Endodermal cell (in vitro differentiated cells): ENCODE measurements around the gene KCNJ10. TPM values are rescaled to one million over a fixed set of nuclear protein-coding genes. Genes with fewer than 3 reads are reported as not detected.

Experiments used
- DNase-seq: peaks from one replicate; pipeline ENCODE4 v3.0.0-alpha.2; 2017
- H3K27ac ChIP-seq: 2 replicates; pipeline ENCODE4 v1.5.1; 2013; ENCODE audit warnings: mild to moderate bottlenecking, low read depth, low read length, moderate library complexity
- H3K27me3 ChIP-seq: 2 replicates; pipeline ENCODE4 v1.6.1; 2013; ENCODE audit warnings: mild to moderate bottlenecking, low read length, moderate library complexity; ENCODE audit not compliant: insufficient read depth, control insufficient read depth, poor library complexity, severe bottlenecking
- H3K36me3 ChIP-seq: 2 replicates; pipeline ENCODE4 v1.7.0; 2013; ENCODE audit warnings: mild to moderate bottlenecking, low read length, moderate library complexity; ENCODE audit not compliant: control insufficient read depth, insufficient read depth
- H3K4me1 ChIP-seq: one replicate; pipeline ENCODE4 v1.7.0; 2013; ENCODE audit warnings: low read length; ENCODE audit not compliant: control insufficient read depth, insufficient read depth
- H3K4me3 ChIP-seq: 2 replicates; pipeline ENCODE4 v1.5.1; 2013; ENCODE audit warnings: mild to moderate bottlenecking, low read length, moderate library complexity
- H3K9ac ChIP-seq: 2 replicates; pipeline ENCODE4 v1.6.1; 2013; ENCODE audit warnings: mild to moderate bottlenecking, low read length, moderate library complexity; ENCODE audit not compliant: poor library complexity, severe bottlenecking; ENCODE audit errors: extremely low read depth
- H3K9me3 ChIP-seq: 2 replicates; pipeline ENCODE4 v1.6.1; 2013; ENCODE audit warnings: mild to moderate bottlenecking, low read length, moderate library complexity; ENCODE audit not compliant: control insufficient read depth
- H3K27ac Mint-ChIP-seq: 2 replicates; pipeline ENCODE4 v1.8.0; 2020; ENCODE audit warnings: mixed read lengths
- H3K27me3 Mint-ChIP-seq: 2 replicates; pipeline ENCODE4 v1.8.0; 2021; ENCODE audit warnings: mild to moderate bottlenecking, mixed read lengths; ENCODE audit not compliant: insufficient read depth
- H3K36me3 Mint-ChIP-seq: 2 replicates; pipeline ENCODE4 v1.8.0; 2020; ENCODE audit warnings: low read depth, mixed read lengths
- H3K4me1 Mint-ChIP-seq: 2 replicates; pipeline ENCODE4 v1.8.0; 2020; ENCODE audit warnings: mixed read lengths
- H3K4me3 Mint-ChIP-seq: 2 replicates; pipeline ENCODE4 v1.8.0; 2020; ENCODE audit warnings: mild to moderate bottlenecking, moderate library complexity, mixed read lengths
- H3K9me3 Mint-ChIP-seq: 2 replicates; pipeline ENCODE4 v1.8.0; 2020; ENCODE audit warnings: mild to moderate bottlenecking, mixed read lengths
- WGBS, 2 experiments: methylation state at CpG; one replicate each; pipeline versions ENCODE4 v1.1.5 to v1.1.7; 2013; ENCODE audit warnings: missing lambda C conversion rate in 2 of 2, mixed read lengths in 1 of 2; ENCODE audit not compliant: insufficient coverage in 1 of 2, insufficient read length in 1 of 2; 5-methylcytosine and 5-hydroxymethylcytosine counted together
- total RNA-seq, 2 donors: library from RNA; stranded (reverse); fragmentation: NEBNext Ultra II Directional in 1 of 2; extraction: Animal tissue kit (Norgen Biotek cat#: 25700) in 1 of 2; gene quantifications; 2 replicates in 1 of 2; 3 replicates in 1 of 2; pipeline ENCODE4 v1.2.1, GENCODE V29; 2021
- TF ChIP-seq, protein P1 (sequence below): fragments of 200-600 bp; sonication (generic); conservative IDR thresholded peaks from 2 replicates; pipeline ENCODE4 v1.5.0; 2021; ENCODE audit warnings: antibody characterized with exemption, mild to moderate bottlenecking

KCNJ10 gene
- total RNA-seq, 2 donors from 2014 or later, result 0.26 TPM; not detected in 1

DNA sequence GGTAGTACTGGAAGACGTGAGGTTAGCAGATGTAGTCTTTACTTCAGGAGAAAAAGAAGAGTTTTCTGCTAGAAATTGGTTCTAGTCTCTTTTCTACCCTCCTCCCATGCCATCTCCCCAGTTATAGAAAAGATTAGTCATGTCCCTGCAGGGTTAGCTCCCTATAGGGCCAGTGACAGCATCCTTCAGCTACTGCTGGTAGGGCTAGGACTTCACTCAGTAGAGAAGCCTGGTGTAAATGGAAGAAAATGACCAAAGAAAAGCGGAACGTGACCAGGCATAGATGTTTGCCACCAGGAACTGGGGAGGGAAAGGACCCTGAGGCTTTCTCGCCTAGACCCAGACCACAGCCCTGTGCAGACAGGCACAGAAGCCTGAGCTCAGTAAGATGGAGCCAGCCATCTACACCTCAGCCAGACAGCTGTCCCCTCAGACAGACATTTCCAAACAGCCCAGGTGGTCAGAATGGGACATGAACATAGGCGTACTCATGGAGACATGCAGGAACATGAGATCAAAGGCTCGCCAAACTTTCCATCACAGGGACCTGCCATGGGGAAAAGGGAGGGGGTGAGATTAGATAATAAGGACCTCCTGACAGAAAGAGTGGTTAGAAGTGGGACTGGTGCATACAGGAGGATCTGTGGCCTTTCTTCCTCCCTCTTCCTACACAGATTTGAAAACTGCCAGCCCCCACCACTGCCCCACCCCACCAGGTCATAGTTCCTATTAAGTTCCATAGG lies 92.4 kb downstream of the KCNJ10 start:
- peaks cover 32% of the 10 kb centered on the region for H3K27me3 Mint-ChIP-seq
- Histone ChIP-seq H3K4me1 (no peaks in the 10 kb centered on the region), H3K4me3 (no peak overlapping the region), H3K9me3 (no peaks in the 10 kb centered on the region), H3K27me3 (peaks cover 46% of the 10 kb centered on the region), H3K36me3 (no peaks in the 10 kb centered on the region), H3K9ac (no peak overlapping the region), H3K27ac (no peak overlapping the region)
- no peaks in the 10 kb centered on the region for H3K9me3 Mint-ChIP-seq
- no peaks in the 10 kb centered on the region for H3K36me3 Mint-ChIP-seq
- no peak overlapping the region for H3K27ac Mint-ChIP-seq
- peak; percentile 28 for DNase-seq
- TF ChIP-seq, protein P1, sequence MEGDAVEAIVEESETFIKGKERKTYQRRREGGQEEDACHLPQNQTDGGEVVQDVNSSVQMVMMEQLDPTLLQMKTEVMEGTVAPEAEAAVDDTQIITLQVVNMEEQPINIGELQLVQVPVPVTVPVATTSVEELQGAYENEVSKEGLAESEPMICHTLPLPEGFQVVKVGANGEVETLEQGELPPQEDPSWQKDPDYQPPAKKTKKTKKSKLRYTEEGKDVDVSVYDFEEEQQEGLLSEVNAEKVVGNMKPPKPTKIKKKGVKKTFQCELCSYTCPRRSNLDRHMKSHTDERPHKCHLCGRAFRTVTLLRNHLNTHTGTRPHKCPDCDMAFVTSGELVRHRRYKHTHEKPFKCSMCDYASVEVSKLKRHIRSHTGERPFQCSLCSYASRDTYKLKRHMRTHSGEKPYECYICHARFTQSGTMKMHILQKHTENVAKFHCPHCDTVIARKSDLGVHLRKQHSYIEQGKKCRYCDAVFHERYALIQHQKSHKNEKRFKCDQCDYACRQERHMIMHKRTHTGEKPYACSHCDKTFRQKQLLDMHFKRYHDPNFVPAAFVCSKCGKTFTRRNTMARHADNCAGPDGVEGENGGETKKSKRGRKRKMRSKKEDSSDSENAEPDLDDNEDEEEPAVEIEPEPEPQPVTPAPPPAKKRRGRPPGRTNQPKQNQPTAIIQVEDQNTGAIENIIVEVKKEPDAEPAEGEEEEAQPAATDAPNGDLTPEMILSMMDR, result no peak
- no peak overlapping the region for H3K4me3 Mint-ChIP-seq
- WGBS, 2 experiments, result 91 to 96% methylated on average over 6 of the region's 6 CpGs
- H3K4me1 Mint-ChIP-seq, result no peaks in the 10 kb centered on the region

DNA sequence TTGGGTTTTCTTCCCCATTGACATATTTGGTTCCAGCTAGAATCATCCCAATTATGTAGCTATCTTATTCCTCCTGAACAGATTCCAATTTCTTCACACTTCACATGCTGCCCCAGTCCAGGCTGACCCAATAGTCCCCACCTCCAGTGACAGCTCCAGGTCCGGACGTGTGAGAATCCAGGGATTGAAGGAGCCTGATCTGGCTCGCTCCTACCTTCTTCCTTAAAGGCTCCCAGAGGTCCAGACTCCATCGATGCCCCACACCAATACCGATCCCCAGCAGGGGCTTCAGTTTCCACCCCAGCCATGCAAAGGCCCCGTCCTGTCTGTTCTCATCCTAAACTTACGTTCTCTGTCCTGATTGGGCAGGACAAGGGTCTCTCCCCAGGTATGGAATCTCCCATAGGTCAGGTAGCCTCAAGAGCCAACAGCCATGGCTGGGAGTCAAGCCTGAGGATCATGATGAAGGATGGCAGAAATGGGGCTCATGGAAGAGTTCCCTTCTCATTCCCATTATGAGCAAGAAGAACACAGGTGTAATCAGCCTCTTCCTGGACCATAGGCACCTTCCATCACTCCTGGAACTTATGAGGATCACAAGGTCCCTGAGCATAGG lies 95.5 kb downstream of the KCNJ10 start:
- Mint-ChIP-seq H3K4me1 (peaks cover 9% of the 10 kb centered on the region), H3K4me3 (no peak overlapping the region), H3K36me3 (no peaks in the 10 kb centered on the region), H3K27me3 (peaks cover 20% of the 10 kb centered on the region), H3K9me3 (no peaks in the 10 kb centered on the region), H3K27ac (no peak overlapping the region)
- Histone ChIP-seq H3K36me3 (no peaks in the 10 kb centered on the region), H3K27me3 (peaks cover 31% of the 10 kb centered on the region), H3K9me3 (no peaks in the 10 kb centered on the region), H3K9ac (no peak overlapping the region), H3K4me1 (peaks cover 3% of the 10 kb centered on the region), H3K4me3 (no peak overlapping the region), H3K27ac (no peak overlapping the region)
- DNase-seq, result no peak
- TF ChIP-seq, protein P1, result no peak
- WGBS, 2 experiments, result 91 to 93% methylated on average over 7 of the region's 7 CpGs

DNA sequence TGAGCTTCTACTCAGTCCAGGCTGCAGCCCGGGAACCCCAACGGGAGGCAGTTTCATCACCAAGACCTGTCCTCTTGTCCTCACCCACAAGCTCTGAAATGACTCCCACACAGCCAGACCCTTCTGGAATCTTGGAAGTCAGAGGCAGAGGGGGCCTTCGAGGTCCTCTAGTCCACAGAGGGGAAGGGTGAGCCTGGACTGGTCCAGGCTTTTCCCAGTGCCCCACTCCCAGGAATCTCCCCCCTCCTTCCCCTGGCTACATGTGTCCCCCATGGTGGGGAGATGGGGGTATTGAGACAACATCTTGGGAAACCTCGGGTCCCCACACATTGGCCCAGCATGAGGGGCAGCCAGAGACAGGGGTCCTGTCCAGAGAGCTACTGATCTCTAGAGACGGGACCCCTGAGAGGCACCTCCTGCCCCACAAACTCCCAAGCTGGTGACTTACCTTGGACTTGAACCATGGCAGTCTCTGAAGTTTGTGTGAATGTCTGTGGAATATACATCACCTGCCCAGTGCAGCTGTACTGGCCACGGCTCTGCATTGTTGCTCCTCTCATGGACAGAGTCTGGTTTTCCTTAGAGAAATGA lies 96.5 kb downstream of the KCNJ10 start:
- Histone ChIP-seq H3K36me3 (no peaks in the 10 kb centered on the region), H3K4me1 (peaks cover 3% of the 10 kb centered on the region), H3K9ac (no peak overlapping the region), H3K4me3 (no peak overlapping the region), H3K9me3 (no peaks in the 10 kb centered on the region), H3K27ac (no peak overlapping the region), H3K27me3 (peaks cover 22% of the 10 kb centered on the region)
- no peaks in the 10 kb centered on the region for H3K36me3 Mint-ChIP-seq
- peaks cover 18% of the 10 kb centered on the region for H3K27me3 Mint-ChIP-seq
- H3K4me3 Mint-ChIP-seq, result no peak overlapping the region
- DNase-seq, result no peak
- H3K4me1 Mint-ChIP-seq, result peaks cover 9% of the 10 kb centered on the region
- WGBS, 2 experiments, result 68 to 88% methylated on average over 3 to 6 of the region's 6 CpGs
- H3K27ac Mint-ChIP-seq, result no peak overlapping the region
- no peaks in the 10 kb centered on the region for H3K9me3 Mint-ChIP-seq
- TF ChIP-seq, protein P1, result no peak
